ENCODE measurements around the gene SSTR4. TPM values are rescaled to one million over a fixed set of nuclear protein-coding genes. Genes with fewer than 3 reads are reported as not detected.

Gene SSTR4
- polyA plus RNA-seq, 3 donors: 0.11 TPM; not detected in 1

GRCh38 chr20:23039885-23040508 lies 4.9 kb downstream of the SSTR4 start:
- DNase-seq (ENCODE audit: low read depth in 3 of 3, low spot score in 2 of 3): no peak

DNA sequence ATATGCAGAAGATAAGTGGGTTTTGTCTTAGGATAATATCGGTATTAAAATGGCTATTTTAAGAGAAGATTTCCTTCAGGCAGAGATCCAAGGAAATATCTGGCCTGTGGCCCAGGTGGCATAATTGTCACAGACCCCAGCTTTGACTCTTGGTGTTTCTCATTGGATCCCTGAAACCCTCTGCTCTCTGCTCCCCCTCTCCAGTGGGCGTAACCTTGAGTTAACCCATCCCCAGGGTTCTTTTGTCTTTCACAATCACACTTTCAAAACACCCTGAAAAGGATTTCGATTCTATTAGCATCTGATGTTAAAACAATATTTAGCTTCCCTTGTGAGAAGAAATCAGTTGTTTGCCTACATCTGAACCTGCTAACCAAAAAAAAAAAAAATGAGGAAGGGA lies 7.2 kb downstream of the SSTR4 start:
- DNase-seq (ENCODE audit: low read depth in 3 of 3, low spot score in 2 of 3): no peak

DNA sequence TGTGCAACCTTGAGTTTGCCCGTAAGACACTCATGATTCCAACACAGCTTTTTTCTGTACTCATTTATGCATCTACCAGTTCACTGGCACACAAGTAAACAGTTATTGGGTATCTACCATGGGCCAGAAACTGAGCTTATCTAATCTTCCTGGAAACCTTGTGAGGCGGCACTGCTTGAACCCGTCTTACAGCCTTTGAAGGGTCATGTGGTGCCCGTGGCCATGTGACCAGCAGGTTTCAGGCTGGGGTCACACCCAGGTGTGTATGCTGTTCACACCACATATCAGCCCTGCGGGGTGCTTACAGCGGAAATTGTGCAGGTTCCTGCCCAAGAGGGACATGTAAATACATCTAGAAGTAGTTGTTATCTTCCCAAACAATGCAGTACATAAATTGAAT lies 8.3 kb downstream of the SSTR4 start:
- no peak for DNase-seq (ENCODE audit: low read depth in 3 of 3, low spot score in 2 of 3)

DNA sequence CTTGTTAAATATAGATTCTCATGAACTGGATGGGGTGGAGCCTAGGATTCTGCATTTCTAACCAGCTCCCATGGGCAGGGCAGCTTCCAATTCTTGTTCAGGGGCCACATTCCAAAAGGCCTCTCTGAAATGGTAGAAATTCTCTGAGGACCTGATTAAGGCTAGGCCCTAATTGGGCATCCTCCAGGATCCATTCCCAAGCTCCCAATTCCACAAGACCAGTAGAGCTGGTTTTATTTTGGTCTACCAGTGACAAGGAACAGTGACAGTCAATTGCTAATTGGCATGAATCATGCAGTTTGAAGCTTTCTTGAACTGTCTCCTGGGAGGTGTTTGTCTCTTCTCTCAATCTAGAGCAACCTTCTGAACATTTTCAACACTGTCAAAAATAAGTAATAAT lies 11.3 kb downstream of the SSTR4 start:
- DNase-seq (ENCODE audit: low read depth in 3 of 3, low spot score in 2 of 3): no peak

GRCh38 chr20:23047001-23047737 lies 12.1 kb downstream of the SSTR4 start:
- DNase-seq (ENCODE audit: low read depth in 3 of 3, low spot score in 2 of 3): no peak

GRCh38 chr20:23047738-23048214 lies 12.7 kb downstream of the SSTR4 start:
- DNase-seq (ENCODE audit: low read depth in 3 of 3, low spot score in 2 of 3): no peak

DNA sequence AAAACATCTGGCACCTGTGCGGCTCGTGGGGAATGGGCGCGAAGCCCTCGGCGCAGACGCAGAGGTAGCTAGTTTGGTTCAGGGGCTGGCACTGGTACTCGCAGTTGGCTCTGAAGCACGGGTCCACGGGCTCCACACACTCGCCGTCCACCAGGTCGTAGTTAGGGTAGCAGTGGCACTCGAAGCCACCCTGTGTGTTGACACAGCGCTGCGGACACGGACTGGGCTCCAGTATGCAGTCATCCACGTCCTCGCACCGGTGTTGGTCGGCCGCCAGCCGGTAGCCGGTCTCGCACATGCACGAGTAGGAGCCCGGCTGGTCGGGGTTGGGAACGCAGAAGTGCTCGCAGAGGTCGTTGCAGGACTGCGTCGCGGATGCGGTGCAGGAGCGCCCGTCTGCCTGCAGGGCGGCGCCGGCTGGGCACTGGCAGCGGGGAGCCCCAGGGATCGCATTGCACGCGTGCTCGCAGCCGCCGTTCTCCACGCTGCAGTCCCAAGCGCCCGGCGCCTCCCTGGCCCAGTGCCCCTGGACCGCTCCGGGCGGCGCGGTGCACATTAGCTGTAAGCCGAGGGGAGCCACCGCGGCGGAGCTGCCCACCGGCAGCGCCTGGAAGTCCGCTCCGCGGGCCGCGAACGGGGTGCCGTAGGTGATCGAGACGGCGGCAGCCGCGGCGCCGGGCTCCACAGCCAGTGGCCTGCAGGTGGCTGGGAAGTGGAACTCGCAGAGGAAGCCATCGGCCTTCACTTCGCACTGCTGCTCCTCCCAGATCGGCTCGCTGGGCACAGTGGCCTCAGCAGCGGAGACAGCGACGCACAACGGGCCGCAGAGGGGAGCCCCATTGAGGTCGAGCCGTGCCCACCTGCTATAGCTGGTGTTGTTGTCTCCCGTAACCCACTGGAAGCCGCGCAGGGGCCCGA lies 13.4 kb downstream of the SSTR4 start:
- no peak for DNase-seq (ENCODE audit: low read depth in 3 of 3, low spot score in 2 of 3)

DNA sequence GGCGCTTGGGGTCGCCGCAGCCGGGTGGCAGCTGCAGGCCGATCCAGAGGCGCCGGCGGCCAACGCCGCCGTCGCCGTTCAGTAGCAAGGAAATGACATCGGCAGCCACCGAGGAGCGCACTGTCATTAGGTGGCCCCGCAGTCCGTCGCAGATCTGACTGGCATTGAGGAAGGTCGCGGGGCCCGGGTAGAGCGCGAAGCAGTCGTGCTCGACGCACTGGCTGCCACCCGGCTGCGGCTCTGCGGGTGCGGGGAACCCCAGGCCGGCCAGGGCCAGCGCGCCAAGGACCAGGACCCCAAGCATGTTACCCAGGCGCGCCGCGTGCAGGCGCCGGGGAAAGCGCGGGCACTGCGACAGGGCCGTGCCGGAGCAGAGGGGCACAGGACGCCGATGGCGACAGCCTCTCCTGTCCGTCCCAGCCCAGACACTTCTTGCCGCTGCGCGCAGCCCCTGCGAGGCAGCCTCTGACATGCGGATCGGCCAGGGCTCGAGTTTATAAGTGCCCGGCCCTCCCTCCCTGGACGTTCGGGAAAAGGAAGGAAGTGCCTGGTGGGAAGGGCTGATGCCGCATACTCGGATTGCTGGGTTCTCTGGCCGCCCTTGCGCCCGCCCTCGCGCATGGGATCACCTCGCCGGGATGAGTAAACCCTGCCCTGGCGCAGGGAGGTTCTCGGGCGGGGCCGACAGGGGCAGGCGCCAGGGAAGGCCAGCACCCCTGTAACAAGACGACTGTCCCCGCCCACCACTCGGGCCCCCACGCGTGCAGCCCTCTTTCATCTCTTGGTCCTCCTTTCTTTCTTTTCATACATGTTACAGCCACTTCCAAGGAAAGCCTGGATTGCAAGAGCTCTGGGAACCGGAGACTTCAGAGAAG lies 14.3 kb downstream of the SSTR4 start, which contains the start of gene THBD:
THBD (minus strand) TSS at position 472 of the 875 bp plus-strand sequence; CDS start at position 304, 168 bp downstream.
- no peak for DNase-seq (ENCODE audit: low read depth in 3 of 3, low spot score in 2 of 3)

DNA sequence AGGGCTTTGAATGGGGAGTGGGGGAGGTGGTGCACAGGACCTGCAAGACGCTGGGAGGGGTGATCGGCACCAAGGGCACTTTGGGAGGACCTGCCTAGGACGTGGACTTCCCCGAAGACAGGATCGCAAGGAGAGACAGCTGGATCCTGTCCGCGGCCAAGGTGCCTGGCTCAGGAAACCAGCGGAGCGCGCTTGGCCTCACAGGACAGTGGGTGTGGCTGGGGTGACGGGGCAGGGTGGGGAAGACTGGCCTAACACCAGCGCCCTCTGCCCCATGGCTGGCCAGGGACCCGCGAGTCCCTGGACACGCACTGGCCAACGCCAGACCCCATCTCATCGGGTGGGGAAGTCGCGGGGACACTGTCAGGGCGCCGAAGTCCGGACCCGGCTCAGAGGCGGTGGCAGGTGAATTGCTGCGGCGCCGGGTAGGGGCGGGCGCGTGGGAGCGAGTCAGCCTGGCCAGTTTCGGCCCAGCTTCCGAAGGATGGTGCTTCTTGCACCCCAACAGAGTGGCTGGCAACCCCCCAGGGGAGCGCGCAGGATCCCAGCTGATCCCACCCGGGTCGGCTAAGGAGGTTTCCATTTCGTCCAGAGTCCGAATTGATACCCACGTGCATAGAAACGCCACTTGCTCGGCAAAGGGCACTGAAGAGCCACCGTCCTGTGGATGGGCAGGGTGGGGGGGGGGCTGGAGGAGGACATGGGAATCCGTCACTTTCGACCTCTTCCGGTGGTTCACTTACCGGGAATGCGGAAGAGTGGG lies 15.1 kb downstream of the SSTR4 start:
- no peak for DNase-seq (ENCODE audit: low read depth in 3 of 3, low spot score in 2 of 3)

GRCh38 chr20:23050847-23051627 lies 15.9 kb downstream of the SSTR4 start:
- DNase-seq (ENCODE audit: low read depth in 3 of 3, low spot score in 2 of 3): peak; percentile 57 to 72 (median 67)

GRCh38 chr20:23052904-23053303 lies 17.8 kb downstream of the SSTR4 start:
- no peak for DNase-seq (ENCODE audit: low read depth in 3 of 3, low spot score in 2 of 3)

- DNase-seq (ENCODE audit: low read depth in 3 of 3, low spot score in 2 of 3): no peak
These were observed 23.1 kb downstream of the SSTR4 start for GRCh38 chr20:23058240-23058639.

- no peak for DNase-seq (ENCODE audit: low read depth in 3 of 3, low spot score in 2 of 3)
These were observed 23.9 kb downstream of the SSTR4 start for GRCh38 chr20:23059001-23059400.

- no peak for DNase-seq (ENCODE audit: low read depth in 3 of 3, low spot score in 2 of 3)
These were observed 24.7 kb downstream of the SSTR4 start for GRCh38 chr20:23059846-23060245.

DNA sequence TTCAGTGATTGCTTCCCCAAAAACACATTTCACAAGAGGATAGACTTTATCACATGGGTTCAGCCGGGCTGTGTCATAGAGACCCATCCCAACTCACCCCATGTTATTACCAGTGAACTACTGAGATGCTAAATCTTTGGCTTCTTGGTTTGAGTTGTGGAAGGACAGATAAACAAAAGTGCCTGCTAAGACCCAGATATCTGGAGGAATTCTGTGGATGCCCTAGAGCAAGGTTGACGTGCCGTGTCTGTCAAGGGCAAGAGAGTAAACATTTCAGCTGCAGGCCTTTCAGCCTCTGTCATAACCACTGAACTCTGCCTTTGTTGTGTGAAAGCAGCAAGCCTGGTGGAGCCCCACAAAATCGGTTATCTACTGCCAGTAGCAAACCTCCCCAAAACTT lies 25.5 kb downstream of the SSTR4 start:
- no peak for DNase-seq (ENCODE audit: low read depth in 3 of 3, low spot score in 2 of 3)

DNA sequence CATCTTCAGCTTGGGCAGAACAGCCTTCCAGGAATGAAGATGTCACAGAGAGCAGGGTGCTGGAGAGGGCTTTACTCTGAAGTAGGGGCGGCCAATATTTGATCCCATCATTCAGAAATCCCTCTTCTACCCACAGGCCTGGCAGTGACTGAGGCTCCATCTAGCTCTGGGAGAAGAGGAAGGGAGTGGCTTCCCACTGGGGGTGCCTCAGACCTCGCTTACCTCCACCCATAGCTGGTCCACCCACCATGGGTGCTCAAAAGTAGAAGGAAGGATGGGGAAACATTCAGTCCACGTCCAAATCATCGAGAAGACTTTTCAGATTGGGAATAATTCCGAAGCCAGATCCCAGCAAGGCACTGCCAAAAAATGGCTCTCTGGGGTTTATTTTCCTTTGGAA lies 26.1 kb downstream of the SSTR4 start:
- no peak for DNase-seq (ENCODE audit: low read depth in 3 of 3, low spot score in 2 of 3)

DNA sequence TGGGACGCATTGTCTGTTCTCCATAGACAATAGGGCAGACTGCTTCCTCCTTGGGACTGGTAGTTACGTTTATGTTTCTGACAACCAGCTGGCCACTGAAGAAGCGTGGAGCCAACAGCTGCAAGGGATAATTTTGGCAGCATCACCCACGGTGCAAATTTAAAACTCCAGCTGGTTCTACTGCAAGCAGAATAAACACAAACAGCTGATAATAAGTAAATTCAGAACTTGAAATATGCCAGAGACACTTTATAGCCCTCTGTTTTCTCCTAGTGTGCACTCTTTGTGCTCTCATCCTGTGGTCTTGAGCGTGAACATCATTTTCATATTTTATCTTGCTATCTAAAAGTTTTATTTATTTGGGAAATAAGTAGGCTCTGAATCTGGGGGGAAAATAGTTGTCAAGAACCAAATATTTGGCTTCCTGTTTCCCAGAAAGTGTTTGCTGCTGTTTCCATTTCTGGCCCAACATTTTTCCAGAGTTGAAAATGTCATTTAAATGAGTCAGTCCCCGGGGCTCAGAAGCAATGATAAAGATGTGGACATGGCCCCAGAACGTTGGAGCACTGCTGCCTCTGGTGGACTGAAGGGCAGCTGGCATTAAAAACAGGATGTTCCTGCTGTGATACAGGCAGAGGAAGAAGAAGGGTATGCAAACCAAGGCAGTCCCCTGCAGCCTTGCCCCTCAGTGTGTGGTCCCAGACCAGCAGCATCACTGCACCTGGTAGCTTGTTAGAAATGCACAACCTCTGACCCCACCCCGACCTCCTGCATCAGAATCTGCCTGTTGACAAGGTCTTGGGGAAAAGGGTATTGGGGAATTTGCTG lies 26.8 kb downstream of the SSTR4 start:
- DNase-seq (ENCODE audit: low read depth in 3 of 3, low spot score in 2 of 3): no peak

- DNase-seq (ENCODE audit: low read depth in 3 of 3, low spot score in 2 of 3): no peak
These were observed 27.5 kb downstream of the SSTR4 start for GRCh38 chr20:23062632-23063031.

All from right renal cortex interstitium (tissue), 3 donors.